Right cardiac atrium (tissue), 5 donors: ENCODE results near the gene ADRM1. TPM values are rescaled to one million over a fixed set of nuclear protein-coding genes. Genes with fewer than 3 reads are reported as not detected.

ENCODE experiments used
- ATAC-seq, 2 donors: fragments of 200-7000 bp; cut with Tn5 transposase; one replicate each; pipeline versions ENCODE4 v1.8.0 to v1.9.1; 2020; ENCODE audit warnings: moderate library complexity in 2 of 2, mild to moderate bottlenecking in 1 of 2
- DNase-seq, 3 donors: peaks; one replicate each; pipeline ENCODE4 v3.0.0-alpha.2; 2020
- H3K27ac ChIP-seq: one replicate; pipeline ENCODE4 v1.5.1; 2013; ENCODE audit warnings: mild to moderate bottlenecking, low read length, control low read depth, moderate library complexity
- H3K27me3 ChIP-seq: one replicate; pipeline ENCODE4 v1.6.1; 2013; ENCODE audit not compliant: control insufficient read depth, insufficient read depth
- H3K4me1 ChIP-seq: one replicate; pipeline ENCODE4 v1.6.1; 2013; ENCODE audit warnings: low read length; ENCODE audit not compliant: control insufficient read depth, insufficient read depth
- H3K4me3 ChIP-seq: one replicate; pipeline ENCODE4 v1.5.1; 2013; ENCODE audit warnings: low read length, control low read depth
- H3K9me3 ChIP-seq: one replicate; pipeline ENCODE4 v1.6.1; 2013; ENCODE audit warnings: low read length; ENCODE audit not compliant: control insufficient read depth
- WGBS: extraction: QIAGEN DNeasy Blood & Tissue Kit; methylation state at CpG from one replicate; pipeline ENCODE4 v1.1.7; 2013; 5-methylcytosine and 5-hydroxymethylcytosine counted together
- intact Hi-C, 4 donors: fragments of 100-400 bp; cut with DNase I; formaldehyde crosslinking; loops; one replicate each; pipeline versions ENCODE4 v1.11.0 to v1.14.0; 2022 to 2023
- polyA plus RNA-seq: library from polyadenylated mRNA; stranded (reverse); fragments of 200-250 nt; gene quantifications from one replicate; pipeline ENCODE4 v1.2.3, GENCODE V29; 2013
- total RNA-seq, 4 donors: library from RNA; stranded (reverse); fragmentation: NEBNext Ultra II Directional; extraction: Animal tissue kit (Norgen Biotek cat#: 25700); gene quantifications; one replicate each; pipeline ENCODE4 v1.2.1, GENCODE V29; 2021
- donor health status: healthy with polysubstance abuse.
- donor health status: DM: no; HTN: yes; CAD: no.
- donor health status: DM: no; HTN: no; CAD: no.
- donor health status: DM: no; HTN: yes; CAD: no; lungs with severe emphysema.
- donor health status: DM: yes; HTN: yes; CAD: no.

ADRM1 gene
- total and polyA plus RNA-seq, 5 donors, result 65.0 to 87.5 (median 74.2) TPM

DNA sequence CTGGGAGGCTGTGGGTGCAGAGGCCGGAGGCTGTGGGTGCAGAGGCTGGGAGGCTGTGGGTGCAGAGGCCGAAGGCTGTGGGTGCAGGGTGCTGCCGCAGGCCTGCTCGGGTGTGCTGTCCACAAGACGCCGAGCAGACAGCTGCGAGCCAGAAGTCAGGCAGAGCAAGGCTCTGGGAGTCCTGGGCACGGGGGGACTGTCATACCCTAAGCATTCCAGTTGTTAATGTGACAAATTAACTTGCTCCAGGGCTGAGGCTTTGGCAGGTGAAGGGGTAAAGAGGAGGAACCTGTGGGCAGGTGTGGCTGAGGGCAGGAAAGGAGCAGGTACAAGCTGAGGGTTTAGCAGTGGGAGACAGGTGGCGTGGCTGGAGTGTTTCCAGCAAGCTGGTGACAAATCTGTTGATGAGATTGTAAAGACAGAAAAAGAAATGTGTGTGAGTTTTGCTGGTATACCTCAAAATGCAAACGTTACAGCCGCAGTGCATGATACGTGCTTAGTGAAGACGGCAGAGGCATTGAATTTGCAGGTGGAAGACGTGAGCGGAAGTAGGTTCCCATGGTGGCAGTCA lies 14.2 kb upstream of the ADRM1 start:
- Histone ChIP-seq H3K27ac (no peak overlapping the region), H3K4me1 (peaks cover 7% of the 10 kb centered on the region), H3K27me3 (no peaks in the 10 kb centered on the region), H3K4me3 (no peak overlapping the region), H3K9me3 (no peaks in the 10 kb centered on the region)
- no peak for ATAC-seq
- 89% methylated on average over 15 of the region's 15 CpGs for WGBS
- intact Hi-C loops, result loop anchor here in 1 of 4 donors (10.0 kb wide), 1 partner anchor 104 kb away; the partner anchor contains the start of gene MTG2
- peak in 1 of 3 donors; percentile 29 for DNase-seq

- intact Hi-C loops, result loop anchor here in 1 of 4 donors (10.0 kb wide), 1 partner anchor 104 kb away; the partner anchor contains the start of gene MTG2
- ATAC-seq, result no peak
Measured at GRCh38 chr20:62289131-62289530, 13.7 kb upstream of the ADRM1 start.

DNA sequence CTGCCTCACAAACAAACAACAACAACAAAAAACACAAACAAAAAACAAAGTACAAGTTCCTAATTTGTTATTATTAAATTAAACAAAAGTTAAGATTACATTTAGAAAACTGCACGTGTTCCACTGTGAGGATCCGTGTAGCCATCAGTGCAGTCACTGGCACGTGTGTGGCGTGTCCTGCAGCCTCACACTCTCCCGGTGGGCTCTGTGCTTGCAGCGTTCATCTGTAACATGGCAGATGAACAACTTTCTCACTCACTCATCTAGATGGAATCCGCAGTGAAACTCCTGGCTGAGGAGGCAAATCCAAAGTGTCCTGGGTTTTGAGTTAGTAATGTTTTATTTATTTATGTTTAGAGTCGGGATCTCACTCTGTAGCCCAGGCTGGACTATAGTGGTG lies 12.9 kb upstream of the ADRM1 start:
- no peak overlapping the region for H3K4me3 ChIP-seq
- DNase-seq (peak in 1 of 3 donors; percentile 6), ATAC-seq (no peak)
- no peaks in the 10 kb centered on the region for H3K9me3 ChIP-seq
- WGBS, result 90% methylated on average over 8 of the region's 8 CpGs
- H3K27me3 ChIP-seq, result no peaks in the 10 kb centered on the region
- no peak overlapping the region for H3K27ac ChIP-seq
- intact Hi-C loops, result loop anchor here in 2 of 4 donors (10.0 kb wide), 1 partner anchor 105 kb away; the partner anchor contains the start of gene MTG2 (in 2 of the 2)
- peaks cover 7% of the 10 kb centered on the region for H3K4me1 ChIP-seq

More at GRCh38 chr20:62289131-62289530, 13.7 kb upstream of the ADRM1 start:
- H3K4me1 ChIP-seq, result peaks cover 7% of the 10 kb centered on the region
- DNase-seq, result peak in 1 of 3 donors; percentile 31
- WGBS, result 85% methylated on average over 14 of the region's 14 CpGs
- no peaks in the 10 kb centered on the region for H3K9me3 ChIP-seq
- no peak overlapping the region for H3K4me3 ChIP-seq
- H3K27ac ChIP-seq, result no peak overlapping the region
- H3K27me3 ChIP-seq, result no peaks in the 10 kb centered on the region

- peak; percentile 17 to 35 for ATAC-seq
- peak in 1 of 3 donors; percentile 56 for DNase-seq
- Histone ChIP-seq H3K4me3 (no peak overlapping the region), H3K27me3 (no peaks in the 10 kb centered on the region), H3K9me3 (no peaks in the 10 kb centered on the region), H3K4me1 (peaks cover under 1% of the 10 kb centered on the region), H3K27ac (no peak overlapping the region)
- intact Hi-C loops, result loop anchor here in 1 of 4 donors (10.0 kb wide), 1 partner anchor 107 kb away; the partner anchor contains the start of gene MTG2
- WGBS, result 96% methylated on average over 29 of the region's 29 CpGs
Measured at GRCh38 chr20:62291251-62292066, 11.3 kb upstream of the ADRM1 start.

- no peaks in the 10 kb centered on the region for H3K27me3 ChIP-seq
- H3K9me3 ChIP-seq, result no peaks in the 10 kb centered on the region
- no peak for ATAC-seq
- no peak overlapping the region for H3K4me3 ChIP-seq
- 91% methylated on average over 11 of the region's 11 CpGs for WGBS
- intact Hi-C loops, result loop anchor here in 1 of 4 donors (10.0 kb wide), 1 partner anchor 107 kb away; the partner anchor contains the start of gene MTG2
- DNase-seq, result peak in 1 of 3 donors; percentile 3
- H3K4me1 ChIP-seq, result no peaks in the 10 kb centered on the region
- no peak overlapping the region for H3K27ac ChIP-seq
Measured at GRCh38 chr20:62292108-62292507, 10.7 kb upstream of the ADRM1 start.

DNA sequence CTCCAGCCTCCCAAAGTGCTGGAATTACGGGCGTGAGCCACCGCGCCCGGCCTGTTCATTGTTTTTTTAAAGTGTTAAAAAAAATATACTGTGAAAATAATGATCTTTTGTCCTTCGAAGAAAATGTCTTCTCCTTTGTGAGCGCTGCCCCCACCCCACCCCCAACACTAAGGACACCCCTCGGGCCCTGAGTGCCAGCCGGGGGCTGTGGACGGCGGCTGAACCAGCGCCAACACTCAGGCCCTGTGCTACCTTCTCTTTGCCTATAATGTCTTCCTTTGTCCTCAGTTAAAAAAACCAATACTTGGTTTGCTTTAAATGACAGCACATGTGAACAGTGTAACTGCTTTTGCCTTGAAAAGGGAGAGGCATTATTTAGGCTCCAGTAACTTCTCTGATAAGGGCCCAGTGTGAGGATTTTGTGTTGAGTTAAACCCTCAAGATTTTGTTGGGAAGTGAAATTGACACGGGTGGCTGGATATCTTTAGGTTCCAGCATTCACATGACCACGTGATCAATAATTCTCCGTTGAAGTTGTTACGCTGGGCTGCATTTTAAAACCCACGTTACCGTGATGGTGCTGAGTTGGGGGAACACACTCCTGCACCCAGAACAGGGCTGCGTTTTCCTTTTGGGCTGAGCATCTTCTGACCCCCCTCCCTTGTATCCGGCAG lies 9.5 kb upstream of the ADRM1 start:
- no peaks in the 10 kb centered on the region for H3K9me3 ChIP-seq
- 90% methylated on average over 20 of the region's 20 CpGs for WGBS
- no peak overlapping the region for H3K4me3 ChIP-seq
- H3K27me3 ChIP-seq, result no peaks in the 10 kb centered on the region
- intact Hi-C loops, result loop anchor here in 1 of 4 donors (10.0 kb wide), 1 partner anchor 108 kb away; the partner anchor contains the start of gene MTG2
- ATAC-seq (no peak), DNase-seq (peak in 1 of 3 donors; percentile 30)
- H3K4me1 ChIP-seq, result no peaks in the 10 kb centered on the region
- no peak overlapping the region for H3K27ac ChIP-seq

DNA sequence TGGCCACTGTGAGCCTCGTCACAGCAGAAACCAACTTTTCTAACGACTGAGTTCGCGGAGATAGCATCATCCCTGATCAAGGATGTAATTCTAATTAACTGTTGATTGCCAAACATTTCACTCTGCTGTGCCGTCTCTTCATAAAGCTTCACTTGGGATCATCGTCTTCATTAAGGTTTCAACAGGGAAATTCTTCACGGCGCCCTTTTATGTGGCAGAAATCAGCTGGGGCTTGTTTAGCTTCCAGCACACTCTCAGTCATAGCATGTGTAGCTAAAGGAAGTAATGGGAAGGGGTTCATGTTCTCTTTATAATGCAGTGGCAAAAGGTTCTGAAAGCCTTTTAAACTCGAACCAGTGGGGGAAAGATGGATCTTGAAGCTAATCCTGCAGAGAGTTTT lies 8.9 kb upstream of the ADRM1 start:
- Histone ChIP-seq H3K4me3 (no peak overlapping the region), H3K27me3 (no peaks in the 10 kb centered on the region), H3K9me3 (no peaks in the 10 kb centered on the region), H3K4me1 (no peaks in the 10 kb centered on the region), H3K27ac (no peak overlapping the region)
- no peak for ATAC-seq
- WGBS, result 82% methylated on average over 9 of the region's 9 CpGs
- DNase-seq, result no peak
- intact Hi-C loops, result loop anchor here in 1 of 4 donors (10.0 kb wide), 1 partner anchor 109 kb away; the partner anchor contains the start of gene MTG2

DNA sequence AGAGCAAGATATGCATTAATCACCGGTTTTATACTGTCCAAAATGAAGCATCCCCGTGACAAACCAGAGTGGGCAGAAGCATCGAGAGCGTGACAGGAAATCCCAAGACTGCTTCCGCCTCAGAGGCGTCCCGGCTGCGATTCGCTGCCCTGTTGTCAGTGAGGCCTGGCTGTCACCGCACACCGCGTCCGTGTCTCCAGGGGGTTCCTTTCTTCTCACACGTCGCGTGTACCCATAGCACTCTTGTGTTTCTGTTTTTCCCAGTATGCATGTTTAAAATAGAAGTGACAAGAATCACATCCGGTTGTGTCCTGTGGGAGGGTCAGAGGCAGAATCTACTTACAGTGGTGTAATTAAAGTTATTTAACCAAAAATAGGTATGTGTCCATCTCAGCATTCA lies 8.3 kb upstream of the ADRM1 start:
- ATAC-seq, result no peak
- no peak overlapping the region for H3K27ac ChIP-seq
- intact Hi-C loops, result loop anchor here in 1 of 4 donors (10.0 kb wide), 1 partner anchor 110 kb away; the partner anchor contains the start of gene MTG2
- no peak overlapping the region for H3K4me3 ChIP-seq
- no peaks in the 10 kb centered on the region for H3K9me3 ChIP-seq
- peak in 1 of 3 donors; percentile 18 for DNase-seq
- no peaks in the 10 kb centered on the region for H3K4me1 ChIP-seq
- 63% methylated on average over 17 of the region's 17 CpGs for WGBS
- H3K27me3 ChIP-seq, result no peaks in the 10 kb centered on the region

GRCh38 chr20:62296724-62297448 lies 5.9 kb upstream of the ADRM1 start:
- H3K27ac ChIP-seq, result no peak overlapping the region
- no peak for ATAC-seq
- no peaks in the 10 kb centered on the region for H3K9me3 ChIP-seq
- no peak overlapping the region for H3K4me3 ChIP-seq
- intact Hi-C loops, result loop anchor here in 1 of 4 donors (5.0 to 10.0 kb wide), 2 partner anchors 90 to 112 kb away; partner anchors contain the start of genes MTG2 and RPS21
- H3K27me3 ChIP-seq, result no peaks in the 10 kb centered on the region
- no peaks in the 10 kb centered on the region for H3K4me1 ChIP-seq
- WGBS, result 88% methylated on average over 30 of the region's 30 CpGs
- DNase-seq, result no peak
